HEK293T (cell line): Measurements from ENCODE around the gene OSBPL3.

Source experiments
- ARNT ChIP-seq: fragments of 450-650 bp; IDR thresholded peaks from 2 replicates; pipeline ENCODE4 v1.6.1; 2017; ENCODE audit warnings: mild to moderate bottlenecking
- BHLHE40 ChIP-seq: fragments of 450-650 bp; IDR thresholded peaks from 2 replicates; pipeline ENCODE4 v1.6.1; 2016; ENCODE audit warnings: mild to moderate bottlenecking, moderate library complexity, borderline replicate concordance
- CTBP1 ChIP-seq: fragments of 450-650 bp; IDR thresholded peaks from 2 replicates; pipeline ENCODE4 v1.6.1; 2016; ENCODE audit warnings: borderline replicate concordance
- ELF4 ChIP-seq: fragments of 450-650 bp; IDR thresholded peaks from 2 replicates; pipeline ENCODE4 v1.6.1; 2017; ENCODE audit warnings: antibody characterized with exemption
- FOXA1 ChIP-seq: fragments of 450-650 bp; IDR thresholded peaks from 2 replicates; pipeline ENCODE4 v1.6.1; 2016; ENCODE audit warnings: mild to moderate bottlenecking
- FOXK2 ChIP-seq: fragments of 450-650 bp; IDR thresholded peaks from 2 replicates; pipeline ENCODE4 v1.6.1; 2016; ENCODE audit warnings: mild to moderate bottlenecking
- HDGF ChIP-seq: fragments of 450-650 bp; IDR thresholded peaks from 2 replicates; pipeline ENCODE4 v1.6.1; 2017; ENCODE audit warnings: antibody characterized with exemption, borderline replicate concordance
- L3MBTL2 ChIP-seq: fragments of 450-650 bp; conservative IDR thresholded peaks from 2 replicates; pipeline ENCODE4 v1.6.1; 2016; ENCODE audit warnings: mild to moderate bottlenecking
- NFRKB ChIP-seq: fragments of 450-650 bp; IDR thresholded peaks from 2 replicates; pipeline ENCODE4 v1.6.1; 2016; ENCODE audit warnings: mild to moderate bottlenecking, moderate library complexity
- SP1 ChIP-seq: fragments of 450-650 bp; IDR thresholded peaks from 2 replicates; pipeline ENCODE4 v1.6.1; 2017
- SUZ12 ChIP-seq: fragments of 450-650 bp; IDR thresholded peaks from 2 replicates; pipeline ENCODE4 v1.6.1; 2016; ENCODE audit warnings: mild to moderate bottlenecking
- TARDBP ChIP-seq: fragments of 450-650 bp; IDR thresholded peaks from 2 replicates; pipeline ENCODE4 v1.6.1; 2016
- ZNF384 ChIP-seq: fragments of 450-650 bp; IDR thresholded peaks from 2 replicates; pipeline ENCODE4 v1.6.1; 2016
- TF ChIP-seq, protein P1 (sequence below): fragments of 450-650 bp; IDR thresholded peaks from 2 replicates; pipeline ENCODE4 v1.6.1; 2016

DNA sequence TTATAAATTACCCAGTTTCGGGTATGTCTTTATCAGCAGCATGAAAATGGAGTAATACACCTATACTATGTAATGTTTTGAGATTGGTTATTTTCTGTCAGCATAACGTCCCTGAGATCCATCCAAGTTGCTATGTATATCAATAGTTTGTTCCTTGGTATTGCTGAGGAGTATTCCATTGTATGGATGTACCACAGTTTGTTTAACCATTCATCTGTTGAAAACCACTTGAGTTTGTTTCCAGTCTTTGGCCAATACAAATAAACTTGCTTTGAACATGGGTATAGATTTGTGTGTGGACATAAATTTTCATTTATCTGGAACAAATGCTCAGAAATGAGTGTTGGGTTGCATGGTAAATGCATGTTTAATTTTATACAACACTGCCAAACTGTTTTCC is 119.4 kb downstream of the OSBPL3 start:
- TF ChIP-seq HDGF (no peak), BHLHE40 (no peak), FOXK2 (no peak), SP1 (no peak), L3MBTL2 (no peak), ELF4 (no peak), TARDBP (no peak), NFRKB (no peak), SUZ12 (no peak), ZNF384 (no peak), CTBP1 (no peak), FOXA1 (no peak), ARNT (no peak)
- TF ChIP-seq, protein P1, sequence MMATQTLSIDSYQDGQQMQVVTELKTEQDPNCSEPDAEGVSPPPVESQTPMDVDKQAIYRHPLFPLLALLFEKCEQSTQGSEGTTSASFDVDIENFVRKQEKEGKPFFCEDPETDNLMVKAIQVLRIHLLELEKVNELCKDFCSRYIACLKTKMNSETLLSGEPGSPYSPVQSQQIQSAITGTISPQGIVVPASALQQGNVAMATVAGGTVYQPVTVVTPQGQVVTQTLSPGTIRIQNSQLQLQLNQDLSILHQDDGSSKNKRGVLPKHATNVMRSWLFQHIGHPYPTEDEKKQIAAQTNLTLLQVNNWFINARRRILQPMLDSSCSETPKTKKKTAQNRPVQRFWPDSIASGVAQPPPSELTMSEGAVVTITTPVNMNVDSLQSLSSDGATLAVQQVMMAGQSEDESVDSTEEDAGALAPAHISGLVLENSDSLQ, result no peak
